ENCODE data around the gene RTN4RL2.

RTN4RL2 gene

DNA sequence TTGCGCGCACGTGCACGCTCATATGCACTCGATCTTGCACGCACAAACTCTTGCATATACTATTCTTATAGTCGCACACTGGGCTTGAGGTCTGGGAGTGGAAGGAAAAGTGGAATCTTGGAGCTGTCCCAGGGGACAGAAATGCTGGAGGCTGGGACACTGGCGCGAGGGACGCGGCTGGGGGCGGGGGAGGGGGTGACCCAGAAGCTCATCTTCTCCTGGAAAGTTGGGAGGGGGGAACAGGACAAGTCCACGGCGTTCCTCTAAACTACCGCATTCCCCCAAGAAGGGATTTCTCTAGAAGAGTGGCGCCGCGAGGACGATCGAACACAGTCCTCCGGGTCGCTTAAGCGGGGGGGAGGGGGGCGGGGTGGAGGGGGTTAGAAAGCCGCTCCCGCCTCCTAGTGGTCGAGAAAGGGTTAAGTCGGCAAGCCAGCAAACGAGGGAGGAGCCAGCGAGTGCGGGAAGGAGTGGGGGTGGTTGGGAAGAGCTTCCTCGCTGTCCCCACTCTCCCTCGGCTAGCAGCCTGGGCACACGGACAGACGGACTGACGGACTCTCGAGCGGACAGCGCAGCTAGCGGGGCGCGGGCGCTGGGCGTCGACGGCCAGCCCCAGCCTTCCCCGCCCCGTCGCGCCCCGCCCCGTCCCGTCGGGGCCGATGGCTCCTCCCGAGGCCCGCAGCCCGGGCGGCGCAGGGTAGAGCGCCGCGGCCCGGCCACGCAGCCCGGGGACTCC is at the start of gene RTN4RL2:
Gene RTN4RL2 (plus strand): TSS at position 507 of the 736 bp plus-strand sequence. CDS start 338 bp downstream, outside the sequence.
- DNase-seq (ENCODE audit: extremely low read depth in 1 of 2, low read depth in 1 of 2) = no peak

DNA sequence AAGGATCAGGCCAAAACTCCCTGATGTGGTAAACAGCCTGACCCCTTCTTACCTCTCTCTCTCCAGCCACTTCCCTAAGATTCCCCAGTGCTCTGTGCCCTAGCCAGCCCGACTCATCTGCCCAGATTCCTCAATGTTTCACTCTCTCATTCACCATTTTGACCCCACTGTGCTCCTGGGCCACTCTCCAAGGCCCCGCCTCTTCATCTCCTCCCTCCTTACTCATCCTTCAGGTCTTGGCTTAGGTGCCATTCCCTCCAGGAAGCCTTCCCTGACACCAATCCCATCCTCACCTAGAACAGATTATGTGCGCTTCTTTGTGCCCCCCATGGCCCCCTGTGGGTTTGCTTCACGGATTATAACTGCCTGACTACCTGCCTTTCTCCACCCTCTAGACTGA is 46.6 kb upstream of the RTN4RL2 start:
- DNase-seq (ENCODE audit: extremely low read depth in 1 of 2, low read depth in 1 of 2) = no peak

DNA sequence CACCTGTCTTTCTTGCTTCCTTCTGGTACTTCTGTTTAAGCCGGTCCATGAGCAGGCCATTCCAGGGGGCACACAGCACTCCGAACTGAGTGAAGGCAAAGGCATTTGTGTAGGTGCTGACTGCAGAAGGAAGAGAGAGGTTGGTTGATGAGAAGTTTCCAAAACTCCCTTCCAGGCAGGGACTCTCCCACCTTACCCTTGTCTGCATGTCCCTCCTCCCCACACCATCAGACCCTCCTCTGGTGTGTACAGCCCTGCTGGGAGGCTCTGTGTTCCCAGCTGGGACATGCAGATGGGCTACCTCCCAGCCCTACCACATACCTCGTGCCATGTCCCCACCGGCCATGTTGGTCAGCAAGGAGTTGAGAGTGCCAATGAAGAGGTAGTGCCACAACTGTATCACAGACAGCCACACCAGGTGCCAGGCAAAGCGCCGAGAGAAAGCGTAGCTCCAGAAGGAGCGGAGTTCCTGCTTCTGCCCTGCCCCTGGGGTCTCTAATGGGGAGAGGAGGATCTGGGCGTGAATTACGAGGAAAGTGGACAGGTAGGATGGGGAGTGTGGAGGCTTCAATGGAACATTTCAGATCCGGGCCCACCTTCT is 45.6 kb upstream of the RTN4RL2 start:
- no peak for DNase-seq (ENCODE audit: extremely low read depth in 1 of 2, low read depth in 1 of 2)

DNA sequence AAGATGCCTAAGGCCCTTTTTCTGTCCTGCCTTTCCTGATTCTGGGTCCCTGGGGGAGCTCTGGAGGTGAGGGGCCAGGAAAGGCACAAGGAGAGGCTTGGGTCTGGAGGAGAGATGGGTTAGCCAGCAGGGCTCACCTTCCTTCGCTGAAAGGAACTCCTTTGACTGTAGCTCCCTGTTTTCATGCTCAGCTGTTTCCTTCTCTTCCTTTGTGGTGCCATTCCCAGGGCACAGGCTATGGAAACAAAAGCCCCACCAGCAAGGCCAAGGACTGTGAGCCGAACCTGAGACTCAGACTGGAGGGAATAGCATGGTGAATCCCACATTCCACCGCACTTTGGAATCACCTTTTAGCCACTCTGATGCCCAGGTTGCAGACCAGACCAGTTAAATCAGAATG is 43.9 kb upstream of the RTN4RL2 start:
- no peak for DNase-seq (ENCODE audit: extremely low read depth in 1 of 2, low read depth in 1 of 2)

DNA sequence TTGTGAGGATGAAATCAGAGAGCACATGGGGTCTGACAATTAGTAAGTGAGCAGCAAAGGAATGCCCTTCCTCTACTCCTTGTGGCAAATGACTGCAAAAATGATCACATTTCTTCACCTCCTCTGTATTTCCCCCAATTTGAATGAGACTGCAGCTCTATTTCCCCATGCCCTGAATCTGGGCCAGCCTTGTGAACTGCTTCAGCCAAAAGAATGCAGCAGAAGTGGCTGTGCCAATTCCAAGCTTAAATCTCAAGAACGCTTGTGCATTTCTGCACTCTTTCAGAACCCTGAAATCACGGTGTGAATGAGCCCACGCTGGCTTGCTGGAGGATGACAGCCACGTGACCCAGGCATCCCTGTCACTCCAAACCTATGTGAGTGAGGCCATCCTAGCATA is 43.3 kb upstream of the RTN4RL2 start:
- no peak for DNase-seq (ENCODE audit: extremely low read depth in 1 of 2, low read depth in 1 of 2)

DNA sequence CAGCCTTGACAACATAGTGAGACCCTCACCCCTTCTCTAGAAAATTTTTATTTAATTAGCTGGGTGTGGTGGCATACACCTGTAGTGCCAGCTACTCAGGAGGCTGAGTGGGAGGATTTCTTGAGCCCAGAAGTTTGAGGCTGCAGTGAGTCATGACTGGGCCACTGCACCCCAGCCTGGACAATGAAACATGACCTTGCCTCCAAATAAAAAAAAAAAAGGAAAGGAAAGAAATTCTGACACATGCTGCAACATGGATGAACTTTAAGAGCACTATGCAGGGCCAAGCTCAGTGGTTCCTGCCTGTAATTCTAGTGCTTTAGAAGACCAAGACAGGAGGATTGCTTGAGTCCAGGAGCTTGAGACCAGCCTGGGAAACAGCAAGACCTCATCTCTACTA is 42.2 kb upstream of the RTN4RL2 start:
- DNase-seq (ENCODE audit: extremely low read depth in 1 of 2, low read depth in 1 of 2) = no peak

DNA sequence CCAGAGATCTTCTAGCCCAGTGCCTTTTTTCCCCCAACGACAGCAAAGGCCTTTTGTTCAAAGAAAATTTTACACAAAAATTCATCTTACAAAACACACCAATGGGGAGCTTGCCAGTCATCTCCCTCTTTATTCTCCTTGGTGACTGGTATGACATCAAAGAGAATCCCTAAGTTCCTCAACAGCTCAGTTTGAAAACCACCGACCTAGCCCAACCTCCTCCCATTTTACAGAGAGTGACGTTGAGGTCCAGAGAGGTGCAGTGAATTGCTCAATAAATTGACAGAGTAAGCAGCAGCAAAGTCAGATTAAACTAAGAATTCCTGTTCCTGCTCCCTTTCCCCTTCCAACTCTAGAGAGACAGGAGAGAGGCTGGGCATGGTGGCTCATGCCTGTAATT is 41.2 kb upstream of the RTN4RL2 start:
- no peak for DNase-seq (ENCODE audit: extremely low read depth in 1 of 2, low read depth in 1 of 2)

DNA sequence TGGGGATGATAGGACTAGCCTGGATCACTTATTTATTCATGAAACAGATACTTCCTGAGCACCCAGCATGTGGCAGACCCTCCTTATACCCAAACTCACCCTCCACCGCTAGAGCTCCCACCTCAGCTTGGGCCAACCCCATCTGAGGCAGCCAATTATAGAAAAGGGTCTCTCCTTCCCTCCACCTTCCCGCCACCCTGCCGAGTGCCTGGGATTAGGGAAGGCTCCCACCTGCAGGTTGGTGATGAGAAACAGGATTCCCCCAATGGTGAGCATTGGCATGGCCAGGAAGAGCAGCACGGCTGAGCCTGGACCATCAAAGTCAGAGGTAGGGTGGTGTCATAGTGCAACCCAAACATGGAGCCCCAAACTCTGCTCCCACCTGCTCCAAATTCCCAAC is 39.3 kb upstream of the RTN4RL2 start:
- no peak for DNase-seq (ENCODE audit: extremely low read depth in 1 of 2, low read depth in 1 of 2)

DNA sequence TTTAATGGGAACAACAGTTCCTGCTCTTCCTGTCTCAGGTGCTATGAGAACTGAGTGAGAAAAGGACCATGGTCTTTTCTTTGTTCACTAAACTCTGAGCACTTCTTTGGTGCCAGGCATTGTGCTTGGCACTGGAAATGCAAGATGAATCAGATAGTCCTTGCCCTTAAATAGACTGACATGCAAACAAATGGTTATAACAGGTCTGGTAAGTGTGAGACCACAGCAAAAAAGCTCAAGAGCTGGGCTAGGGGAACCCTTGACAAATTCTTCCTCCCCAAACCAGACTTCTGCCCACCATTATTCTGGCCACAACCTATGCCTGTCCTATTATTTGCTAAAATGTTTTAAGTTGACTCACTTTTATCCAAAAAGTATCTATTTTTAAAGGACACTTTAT is 38.5 kb upstream of the RTN4RL2 start:
- no peak for DNase-seq (ENCODE audit: extremely low read depth in 1 of 2, low read depth in 1 of 2)

DNA sequence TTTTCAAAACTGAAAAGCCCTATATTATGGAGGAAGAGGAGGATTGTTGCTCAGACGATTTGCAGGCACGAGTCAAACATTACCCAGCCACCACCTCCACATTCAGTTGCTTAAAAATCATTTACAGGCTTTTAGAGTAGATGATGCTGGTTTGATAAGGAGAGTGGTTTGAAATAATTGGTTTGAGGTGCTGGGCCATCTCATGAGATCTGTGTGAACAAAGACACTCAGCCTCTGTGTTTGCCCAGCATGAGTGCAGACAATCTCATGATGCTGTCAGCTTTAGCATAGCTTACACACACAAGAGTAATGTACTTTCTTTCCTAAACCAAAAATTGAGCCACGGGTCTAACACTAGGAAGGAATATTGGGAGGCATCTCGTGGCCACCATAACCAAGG is 37.7 kb upstream of the RTN4RL2 start:
- no peak for DNase-seq (ENCODE audit: extremely low read depth in 1 of 2, low read depth in 1 of 2)

DNA sequence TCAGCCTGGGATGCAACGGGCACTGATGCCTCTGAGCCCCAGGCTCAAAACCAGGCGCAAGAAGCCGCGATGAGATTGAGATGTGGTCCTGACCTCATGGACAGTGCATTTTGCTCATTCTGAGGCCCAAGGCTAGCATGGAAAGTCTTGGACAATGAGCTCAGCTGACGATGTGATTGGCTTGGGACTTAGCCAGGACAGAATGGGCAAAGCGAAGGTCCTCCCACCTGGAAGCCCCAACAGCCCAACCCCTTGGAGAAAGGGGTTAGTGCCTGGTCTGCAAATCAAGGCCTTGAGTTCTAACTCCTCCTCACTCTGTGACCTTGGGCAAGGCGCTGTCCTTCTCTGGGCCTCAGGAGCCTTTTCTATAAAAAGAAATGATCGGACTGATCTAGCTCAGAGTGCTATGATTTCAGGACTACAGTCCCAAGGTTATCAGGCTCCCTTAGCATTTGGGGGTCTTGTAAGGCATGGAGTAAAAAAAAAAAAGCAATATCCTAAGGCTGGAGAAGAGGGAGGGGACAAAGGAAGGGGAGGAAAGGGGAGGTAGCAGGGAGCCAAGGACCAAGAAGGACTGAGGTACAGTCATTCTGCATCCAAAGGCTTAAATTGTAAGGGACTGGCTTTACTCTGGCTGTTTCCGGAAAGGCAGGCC is 36.1 kb upstream of the RTN4RL2 start:
- no peak for DNase-seq (ENCODE audit: extremely low read depth in 1 of 2, low read depth in 1 of 2)

DNA sequence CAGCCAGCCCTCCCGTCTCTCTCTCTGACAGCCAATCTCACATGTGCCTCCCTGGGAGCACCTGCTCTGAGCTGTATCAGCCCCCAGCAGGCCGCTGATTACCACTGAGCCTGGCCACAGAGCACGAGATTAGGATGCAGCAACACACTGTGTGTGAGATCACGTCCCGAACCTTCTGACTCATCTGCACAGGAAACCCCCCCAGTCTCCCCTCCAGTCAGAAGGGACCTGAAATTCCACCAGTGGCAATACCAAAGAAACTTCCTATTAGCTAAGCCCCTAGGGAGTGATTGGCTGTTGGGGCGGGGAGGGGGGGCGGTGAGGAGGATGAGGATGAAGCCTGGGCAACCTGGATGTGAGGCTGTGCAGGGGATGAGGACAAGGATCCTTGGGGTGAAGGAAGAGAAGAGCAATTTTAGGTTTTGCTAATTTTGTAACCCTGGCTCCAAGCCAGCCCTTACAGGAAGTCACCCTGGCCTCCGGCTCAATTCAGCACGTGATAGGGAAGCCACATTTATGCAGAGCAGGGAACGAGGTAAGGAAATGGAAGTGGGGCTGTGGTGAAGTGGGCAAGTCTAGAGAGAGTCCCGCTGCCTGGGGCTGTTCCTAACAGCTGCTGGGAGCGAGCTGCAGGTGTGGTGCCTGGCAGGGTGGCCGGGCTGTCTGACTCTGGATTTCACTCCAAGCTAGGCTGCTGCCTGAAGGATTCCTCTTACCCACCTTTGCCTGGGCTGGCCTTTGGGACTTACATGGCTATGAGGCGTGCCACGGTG is 35.4 kb upstream of the RTN4RL2 start:
- peak; percentile 73 to 95 for DNase-seq (ENCODE audit: extremely low read depth in 1 of 2, low read depth in 1 of 2)

DNA sequence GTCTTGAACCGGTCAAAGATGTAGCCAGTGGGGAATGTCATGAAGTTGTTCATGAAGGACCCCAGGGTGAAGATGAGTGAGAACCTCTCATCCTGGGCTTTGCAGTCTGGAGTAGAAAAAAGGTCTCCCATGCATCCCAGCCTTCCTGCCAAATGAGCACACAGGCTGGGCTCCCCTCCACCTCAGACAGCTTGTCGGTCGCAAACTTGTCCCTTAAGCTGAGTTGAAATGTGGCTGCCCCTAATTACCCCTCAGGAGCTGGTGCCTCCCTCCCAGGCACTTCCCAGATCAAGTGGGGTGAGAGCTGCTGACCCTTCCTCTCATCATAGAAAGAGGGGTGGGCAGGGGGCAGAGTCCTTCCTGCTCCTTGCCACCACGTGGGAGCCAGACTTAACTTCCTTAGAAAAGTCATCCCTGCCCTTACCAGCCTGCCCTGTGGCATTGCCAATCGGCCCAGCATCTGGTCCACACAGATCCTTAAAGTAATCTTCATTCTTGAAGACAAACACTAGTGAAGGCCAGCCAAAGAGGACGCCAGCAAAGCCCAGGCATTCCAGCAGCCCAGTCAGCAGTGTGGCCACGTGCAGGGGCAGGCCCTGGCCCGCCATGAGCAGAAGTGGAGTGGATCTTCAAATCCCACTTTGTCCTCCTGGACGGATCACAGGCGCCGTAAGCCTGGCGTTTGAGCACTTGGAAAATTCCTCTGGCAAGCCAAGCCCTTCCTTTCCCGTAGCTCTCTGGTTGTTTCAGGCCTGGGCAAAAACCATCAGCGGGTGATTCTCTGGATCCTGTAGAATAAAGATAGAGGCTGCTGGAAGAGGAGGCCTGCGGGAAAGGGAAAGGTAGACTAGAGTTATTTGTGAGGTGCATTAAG is 34.5 kb upstream of the RTN4RL2 start:
- DNase-seq (ENCODE audit: extremely low read depth in 1 of 2, low read depth in 1 of 2) = no peak

DNA sequence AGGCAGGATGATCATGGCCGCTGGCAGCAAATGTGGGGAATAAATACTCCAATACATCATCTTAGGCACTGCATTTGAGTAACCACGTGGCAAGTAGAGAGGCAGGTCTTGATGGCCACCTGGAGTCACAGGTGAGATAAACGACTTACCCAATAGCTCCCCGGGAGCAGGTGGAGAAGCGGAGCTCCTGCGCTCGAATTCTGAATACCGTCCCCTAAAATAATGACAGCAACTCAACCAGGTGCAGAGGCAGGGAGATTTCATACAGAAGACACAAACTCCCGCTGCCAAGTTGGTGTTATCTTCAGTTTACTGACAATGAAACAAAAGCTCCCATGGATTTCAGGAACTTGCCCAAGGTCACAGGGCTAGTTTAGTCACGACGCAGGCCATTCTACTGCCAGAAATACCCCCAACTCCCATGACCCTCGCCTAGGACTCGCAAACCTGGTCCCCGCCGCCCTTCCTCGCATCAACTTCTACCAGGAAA is 33.8 kb upstream of the RTN4RL2 start:
- DNase-seq (ENCODE audit: extremely low read depth in 1 of 2, low read depth in 1 of 2) = no peak

DNA sequence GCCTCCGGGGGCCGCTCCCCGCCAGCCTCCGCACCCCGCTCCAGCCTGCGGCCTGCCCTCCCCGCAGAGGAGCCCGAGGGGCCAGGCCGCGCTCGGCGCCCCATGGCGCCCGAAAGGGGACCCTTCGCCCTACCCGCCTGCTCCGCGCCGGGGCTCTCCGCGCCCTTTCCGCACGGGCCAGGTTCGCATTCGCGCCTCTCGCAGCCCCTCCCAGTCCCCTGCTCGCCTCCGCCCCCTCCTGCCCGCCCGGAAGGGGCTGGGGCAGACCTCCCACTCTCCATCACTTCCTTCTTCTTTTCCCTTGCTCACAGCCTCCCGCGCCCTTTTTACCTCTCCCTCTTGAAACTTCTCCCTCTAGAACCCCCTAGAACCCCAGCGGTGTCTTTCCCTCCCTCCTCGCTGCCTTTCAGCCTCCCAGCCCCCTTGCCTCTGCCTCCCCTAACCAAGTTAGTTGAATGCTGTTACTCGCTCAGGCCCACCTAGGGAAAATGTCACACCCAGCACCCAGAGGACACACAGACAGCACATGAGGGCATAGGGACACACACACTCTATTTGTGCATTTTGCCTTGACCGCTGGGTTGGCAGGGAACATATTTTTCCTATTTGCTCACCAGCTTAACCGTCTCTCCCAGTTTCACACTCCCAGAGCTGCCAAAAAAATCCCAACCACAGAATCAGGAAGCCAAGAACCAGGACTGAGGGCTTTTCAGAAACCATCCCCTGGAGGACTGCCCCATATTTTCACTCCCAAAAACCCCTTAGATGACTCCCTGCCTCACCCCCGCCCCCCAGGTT is 33.2 kb upstream of the RTN4RL2 start, which contains the start of gene SLC43A3:
Gene SLC43A3 (minus strand): TSS at position 193 of the 798 bp plus-strand sequence. CDS start 949 bp downstream, outside the sequence.
- DNase-seq (ENCODE audit: extremely low read depth in 1 of 2, low read depth in 1 of 2) = peak; percentile 72 to 78

DNA sequence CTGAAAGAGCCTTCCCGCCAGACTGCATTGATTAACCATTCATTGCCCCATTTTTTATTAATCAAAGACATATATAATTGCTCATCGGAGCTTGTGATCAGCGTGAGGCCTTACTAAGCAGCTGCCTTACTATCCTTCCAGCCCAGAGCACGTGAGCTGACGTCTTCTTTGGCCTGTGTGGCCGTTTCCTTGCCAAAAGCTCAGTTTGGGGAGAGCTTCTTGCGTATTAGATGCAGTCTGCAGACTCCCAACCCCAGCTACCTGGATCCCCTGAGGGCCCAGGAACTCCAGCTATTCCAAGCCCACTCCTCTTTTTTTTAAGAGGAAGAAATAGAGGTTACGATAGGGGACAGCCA is 32.6 kb upstream of the RTN4RL2 start:
- DNase-seq (ENCODE audit: extremely low read depth in 1 of 2, low read depth in 1 of 2) = no peak

DNA sequence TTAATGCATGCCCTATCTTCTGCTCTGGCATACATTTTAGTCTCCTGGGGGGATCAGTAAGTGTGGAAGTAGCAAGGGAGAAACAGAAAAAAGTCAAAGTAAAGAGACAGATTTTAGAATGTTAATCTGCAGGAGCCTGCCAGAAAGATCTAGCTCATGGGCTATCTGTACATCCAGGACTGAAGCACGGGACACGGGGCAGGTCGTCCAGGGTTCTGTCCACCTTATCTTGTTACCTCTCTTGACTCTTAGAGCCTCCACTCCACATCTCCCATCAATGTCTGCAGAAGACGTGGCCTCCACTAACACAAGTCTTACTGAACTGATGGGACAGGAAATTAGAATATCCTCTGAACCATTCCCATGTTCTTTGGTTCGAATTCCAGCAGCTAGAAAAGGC is 31.7 kb upstream of the RTN4RL2 start:
- no peak for DNase-seq (ENCODE audit: extremely low read depth in 1 of 2, low read depth in 1 of 2)

DNA sequence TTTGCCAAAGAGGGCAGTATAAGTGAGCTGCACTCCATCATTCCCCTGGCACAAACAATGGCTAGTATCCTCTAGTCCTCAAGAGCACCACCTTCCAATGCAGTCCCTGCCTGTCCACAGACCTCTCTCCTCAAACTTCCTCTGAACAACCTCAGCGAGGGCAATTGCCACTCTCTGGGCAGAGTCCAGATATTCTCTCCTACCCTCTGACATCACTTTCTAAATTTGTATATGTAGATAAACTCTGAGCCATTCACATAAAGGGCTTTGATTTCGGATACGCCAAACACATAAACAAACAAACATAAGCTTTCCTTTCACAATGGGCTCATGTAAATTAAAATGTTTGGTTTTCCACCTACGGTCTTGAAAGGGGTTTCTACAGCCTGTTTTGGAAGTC is 30.4 kb upstream of the RTN4RL2 start:
- DNase-seq (ENCODE audit: extremely low read depth in 1 of 2, low read depth in 1 of 2) = no peak

DNA sequence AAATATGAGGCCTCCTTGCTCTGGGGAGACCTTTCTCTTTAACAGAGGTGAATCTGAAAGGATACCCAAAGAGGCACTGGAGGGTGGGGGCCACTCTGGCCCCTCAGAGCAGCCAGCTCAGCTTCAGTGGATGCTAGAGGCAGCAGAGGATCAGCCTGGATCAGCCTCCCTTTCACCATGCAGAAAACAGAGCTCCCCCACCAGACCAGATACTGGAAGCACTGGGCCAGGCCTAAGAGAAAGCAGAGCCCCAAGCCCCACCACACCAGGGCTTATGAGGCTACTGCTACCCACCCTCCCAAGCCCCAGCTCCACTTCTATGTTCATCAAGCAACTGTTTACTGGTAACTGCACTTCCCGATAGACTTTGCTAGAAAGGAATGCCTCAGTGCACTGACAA is 29.4 kb upstream of the RTN4RL2 start:
- DNase-seq (ENCODE audit: extremely low read depth in 1 of 2, low read depth in 1 of 2) = no peak
